Measurements from ENCODE around the gene CCNG2.

CCNG2 gene

GRCh38 chr4:77196866-77197265 lies 39.9 kb downstream of the CCNG2 start:
- TF ChIP-seq TAF1 (IDR thresholded peaks at IDR 0.05; ENCODE audit: borderline replicate concordance, low read depth, low read length) (no peak), POLR2AphosphoS5 (IDR thresholded peaks at IDR 0.05; ENCODE audit: low read depth, low read length) (no peak), POLR2A (IDR thresholded peaks at IDR 0.05; ENCODE audit: low read depth, low read length) (no peak)
- peak; percentile 68 for FAIRE-seq
- peak; percentile 8 for DNase-seq (ENCODE audit: insufficient read length)

- DNase-seq (ENCODE audit: insufficient read length) (no peak), FAIRE-seq (no peak)
- TF ChIP-seq POLR2A (IDR thresholded peaks at IDR 0.05; ENCODE audit: low read depth, low read length) (no peak), TAF1 (IDR thresholded peaks at IDR 0.05; ENCODE audit: borderline replicate concordance, low read depth, low read length) (no peak)
Measured at GRCh38 chr4:77197361-77197760, 40.4 kb downstream of the CCNG2 start.

- FAIRE-seq (peak; percentile 71), DNase-seq (ENCODE audit: insufficient read length) (no peak)
- no peak for TF ChIP-seq TAF1 (IDR thresholded peaks at IDR 0.05; ENCODE audit: borderline replicate concordance, low read depth, low read length)
- no peak for TF ChIP-seq POLR2A (IDR thresholded peaks at IDR 0.05; ENCODE audit: low read depth, low read length)
- no peak for TF ChIP-seq POLR2AphosphoS5 (IDR thresholded peaks at IDR 0.05; ENCODE audit: low read depth, low read length)
Measured at GRCh38 chr4:77197831-77198230, 40.8 kb downstream of the CCNG2 start.

- FAIRE-seq: no peak
- DNase-seq (ENCODE audit: insufficient read length): no peak
- TF ChIP-seq POLR2A (IDR thresholded peaks at IDR 0.05; ENCODE audit: low read depth, low read length) (no peak), POLR2AphosphoS5 (IDR thresholded peaks at IDR 0.05; ENCODE audit: low read depth, low read length) (no peak), TAF1 (IDR thresholded peaks at IDR 0.05; ENCODE audit: borderline replicate concordance, low read depth, low read length) (no peak)
Measured at GRCh38 chr4:77199276-77199675, 42.3 kb downstream of the CCNG2 start.

- FAIRE-seq (no peak), DNase-seq (ENCODE audit: insufficient read length) (no peak)
- TF ChIP-seq POLR2A (IDR thresholded peaks at IDR 0.05; ENCODE audit: low read depth, low read length): no peak
- TF ChIP-seq TAF1 (IDR thresholded peaks at IDR 0.05; ENCODE audit: borderline replicate concordance, low read depth, low read length): no peak
- no peak for TF ChIP-seq POLR2AphosphoS5 (IDR thresholded peaks at IDR 0.05; ENCODE audit: low read depth, low read length)
Measured at GRCh38 chr4:77199701-77200100, 42.7 kb downstream of the CCNG2 start.

- FAIRE-seq (peak; percentile 69), DNase-seq (ENCODE audit: insufficient read length) (no peak)
- TF ChIP-seq TAF1 (IDR thresholded peaks at IDR 0.05; ENCODE audit: borderline replicate concordance, low read depth, low read length) (no peak), POLR2A (IDR thresholded peaks at IDR 0.05; ENCODE audit: low read depth, low read length) (no peak), POLR2AphosphoS5 (IDR thresholded peaks at IDR 0.05; ENCODE audit: low read depth, low read length) (no peak)
Measured at GRCh38 chr4:77201343-77201742, 44.3 kb downstream of the CCNG2 start.

GRCh38 chr4:77201857-77202256 lies 44.9 kb downstream of the CCNG2 start:
- FAIRE-seq (no peak), DNase-seq (ENCODE audit: insufficient read length) (no peak)
- TF ChIP-seq POLR2AphosphoS5 (IDR thresholded peaks at IDR 0.05; ENCODE audit: low read depth, low read length) (no peak), TAF1 (IDR thresholded peaks at IDR 0.05; ENCODE audit: borderline replicate concordance, low read depth, low read length) (no peak), POLR2A (IDR thresholded peaks at IDR 0.05; ENCODE audit: low read depth, low read length) (no peak)

- FAIRE-seq (peak; percentile 5), DNase-seq (ENCODE audit: insufficient read length) (no peak)
- no peak for TF ChIP-seq TAF1 (IDR thresholded peaks at IDR 0.05; ENCODE audit: borderline replicate concordance, low read depth, low read length)
- TF ChIP-seq POLR2A (IDR thresholded peaks at IDR 0.05; ENCODE audit: low read depth, low read length): no peak
- no peak for TF ChIP-seq POLR2AphosphoS5 (IDR thresholded peaks at IDR 0.05; ENCODE audit: low read depth, low read length)
Measured at GRCh38 chr4:77202491-77202890, 45.5 kb downstream of the CCNG2 start.

GRCh38 chr4:77203380-77204197 lies 46.6 kb downstream of the CCNG2 start:
- TF ChIP-seq POLR2A (IDR thresholded peaks at IDR 0.05; ENCODE audit: low read depth, low read length) (no peak), POLR2AphosphoS5 (IDR thresholded peaks at IDR 0.05; ENCODE audit: low read depth, low read length) (no peak), TAF1 (IDR thresholded peaks at IDR 0.05; ENCODE audit: borderline replicate concordance, low read depth, low read length) (no peak)
- DNase-seq (ENCODE audit: insufficient read length) (peak; percentile 23), FAIRE-seq (peak; percentile 77)

GRCh38 chr4:77204621-77205020 lies 47.6 kb downstream of the CCNG2 start:
- DNase-seq (ENCODE audit: insufficient read length): no peak
- no peak for FAIRE-seq
- TF ChIP-seq TAF1 (IDR thresholded peaks at IDR 0.05; ENCODE audit: borderline replicate concordance, low read depth, low read length): no peak
- TF ChIP-seq POLR2A (IDR thresholded peaks at IDR 0.05; ENCODE audit: low read depth, low read length): no peak
- TF ChIP-seq POLR2AphosphoS5 (IDR thresholded peaks at IDR 0.05; ENCODE audit: low read depth, low read length): no peak

GRCh38 chr4:77209012-77209411 lies 52.0 kb downstream of the CCNG2 start:
- TF ChIP-seq POLR2AphosphoS5 (IDR thresholded peaks at IDR 0.05; ENCODE audit: low read depth, low read length) (no peak), POLR2A (IDR thresholded peaks at IDR 0.05; ENCODE audit: low read depth, low read length) (no peak), TAF1 (IDR thresholded peaks at IDR 0.05; ENCODE audit: borderline replicate concordance, low read depth, low read length) (no peak)
- DNase-seq (ENCODE audit: insufficient read length) (no peak), FAIRE-seq (no peak)

- TF ChIP-seq TAF1 (IDR thresholded peaks at IDR 0.05; ENCODE audit: borderline replicate concordance, low read depth, low read length) (no peak), POLR2A (IDR thresholded peaks at IDR 0.05; ENCODE audit: low read depth, low read length) (no peak), POLR2AphosphoS5 (IDR thresholded peaks at IDR 0.05; ENCODE audit: low read depth, low read length) (no peak)
- no peak for DNase-seq (ENCODE audit: insufficient read length)
- no peak for FAIRE-seq
Measured at GRCh38 chr4:77209936-77210335, 52.9 kb downstream of the CCNG2 start.

Measured in GM12892 (cell line).